K562 (cell line): Measurements from ENCODE around the gene ZC3H10. TPM values are rescaled to one million over a fixed set of nuclear protein-coding genes. Genes with fewer than 3 reads are reported as not detected.

Experiments
- BCOR ChIP-seq: fragments of 450-650 bp; IDR thresholded peaks from 2 replicates; pipeline ENCODE4 v1.6.1; 2016
- BHLHE40 ChIP-seq: IDR thresholded peaks from 2 replicates; pipeline ENCODE4 v1.6.1; 2011; ENCODE audit warnings: low read length, improper control_type of control experiment
- BRD9 ChIP-seq: fragments of 450-650 bp; IDR thresholded peaks from 2 replicates; pipeline ENCODE4 v1.6.1; 2018; ENCODE audit warnings: low read depth; ENCODE audit not compliant: partially characterized antibody
- CBX3 ChIP-seq, 2 experiments: IDR thresholded peaks; 1 replicate in 1 of 2; 2 replicates in 1 of 2; pipeline ENCODE4 v1.6.1; 2012; ENCODE audit warnings: inconsistent platforms in 2 of 2, low read length in 2 of 2, borderline replicate concordance in 1 of 2, control low read depth in 1 of 2
- CEBPZ ChIP-seq: fragments of 150-350 bp; IDR thresholded peaks from 2 replicates; pipeline ENCODE4 v1.6.1; 2014; ENCODE audit warnings: low read depth, mild to moderate bottlenecking, low read length, borderline replicate concordance
- ETS2 ChIP-seq: IDR thresholded peaks from 2 replicates; pipeline ENCODE4 v1.6.1; 2016; ENCODE audit warnings: borderline replicate concordance, missing genetic modification characterization, mild to moderate bottlenecking, moderate library complexity, missing compliant biosample characterization; ENCODE audit not compliant: poor library complexity, severe bottlenecking
- HDAC2 ChIP-seq: fragments of 450-650 bp; IDR thresholded peaks from 2 replicates; pipeline ENCODE4 v1.6.1; 2016; ENCODE audit warnings: mild to moderate bottlenecking
- HDAC3 ChIP-seq: fragments of 450-650 bp; IDR thresholded peaks from 2 replicates; pipeline ENCODE4 v1.6.1; 2018; ENCODE audit warnings: borderline replicate concordance, mild to moderate bottlenecking, moderate library complexity; ENCODE audit not compliant: partially characterized antibody
- HNRNPK ChIP-seq: fragments of 200-400 bp; formaldehyde crosslinking; IDR thresholded peaks from one replicate; pipeline ENCODE4 v1.6.1; 2018; ENCODE audit warnings: mild to moderate bottlenecking, low read depth, low read length; ENCODE audit not compliant: poor library complexity, severe bottlenecking
- MCM2 ChIP-seq: fragments of 450-650 bp; IDR thresholded peaks from 2 replicates; pipeline ENCODE4 v1.6.1; 2017; ENCODE audit warnings: low read depth, mild to moderate bottlenecking
- SETDB1 ChIP-seq: IDR thresholded peaks from one replicate; pipeline ENCODE4 v1.6.1; 2012; ENCODE audit warnings: low read length, control low read depth, inconsistent platforms
- SMAD4 ChIP-seq: fragments of 250-450 bp; sonication (Bioruptor Pico); conservative IDR thresholded peaks from 2 replicates; pipeline ENCODE4 v1.8.0; 2021; ENCODE audit warnings: inconsistent platforms, mild to moderate bottlenecking, moderate library complexity
- SP2 ChIP-seq: IDR thresholded peaks from 2 replicates; pipeline ENCODE4 v1.6.1; 2011; ENCODE audit warnings: mild to moderate bottlenecking, low read depth, low read length, moderate library complexity; ENCODE audit not compliant: poor library complexity, severe bottlenecking; ENCODE audit errors: extremely low read depth
- STAT6 ChIP-seq: sonication (generic); formaldehyde crosslinking; IDR thresholded peaks from 2 replicates; pipeline ENCODE4 v1.8.1; 2023; ENCODE audit warnings: mild to moderate bottlenecking, missing genetic modification reagents
- U2AF2 ChIP-seq: fragments of 200-400 bp; formaldehyde crosslinking; optimal IDR thresholded peaks from 2 replicates; pipeline ENCODE3; 2017; ENCODE audit warnings: low read depth, mild to moderate bottlenecking, low read length
- ZNF316 ChIP-seq: fragments of 450-650 bp; IDR thresholded peaks from 2 replicates; pipeline ENCODE4 v1.6.1; 2016
- ZNF431 ChIP-seq: sonication (generic); formaldehyde crosslinking; IDR thresholded peaks from 2 replicates; pipeline ENCODE4 v1.8.0; 2022; ENCODE audit warnings: mild to moderate bottlenecking, missing genetic modification reagents
- ZNF780A ChIP-seq: fragments of 250-450 bp; sonication (Bioruptor Pico); IDR thresholded peaks from 2 replicates; pipeline ENCODE4 v1.5.0; 2021; ENCODE audit warnings: mild to moderate bottlenecking
- polyA plus RNA-seq, 8 experiments: library from polyadenylated mRNA; depleted of rRNA in 4 of 8; stranded (reverse) in 5 of 8; unstranded in 3 of 8; fragments of >200 nt; fragmentation: Nextera tagmentation in 2 of 8; fragmentation: Illumina TruSeq in 1 of 8; extraction: Ambion mirVana in 2 of 8; extraction: Trizol in 1 of 8; gene quantifications; 2 replicates each; pipeline versions ENCODE4 v1.2.1 to v1.2.3, GENCODE V29; 2011 to 2014; ENCODE audit warnings: inconsistent platforms in 1 of 8, missing spikeins in 1 of 8
- total RNA-seq, 7 experiments: library from RNA; depleted of rRNA in 6 of 7; stranded (reverse); fragments of >200 nt in 6 of 7; fragmentation: Illumina TruSeq in 2 of 7; extraction: Trizol in 2 of 7; gene quantifications; 2 replicates each; pipeline versions ENCODE4 v1.2.1 to v1.2.3, GENCODE V29; 2011 to 2021; ENCODE audit warnings: low replicate concordance in 1 of 7

Gene ZC3H10
- total and polyA plus RNA-seq, 9 of the 15 experiments (the other 6 are each of a cell fraction or from before 2014, with no cell fraction given) = 0.31 to 4.1 (median 1.6) TPM

DNA sequence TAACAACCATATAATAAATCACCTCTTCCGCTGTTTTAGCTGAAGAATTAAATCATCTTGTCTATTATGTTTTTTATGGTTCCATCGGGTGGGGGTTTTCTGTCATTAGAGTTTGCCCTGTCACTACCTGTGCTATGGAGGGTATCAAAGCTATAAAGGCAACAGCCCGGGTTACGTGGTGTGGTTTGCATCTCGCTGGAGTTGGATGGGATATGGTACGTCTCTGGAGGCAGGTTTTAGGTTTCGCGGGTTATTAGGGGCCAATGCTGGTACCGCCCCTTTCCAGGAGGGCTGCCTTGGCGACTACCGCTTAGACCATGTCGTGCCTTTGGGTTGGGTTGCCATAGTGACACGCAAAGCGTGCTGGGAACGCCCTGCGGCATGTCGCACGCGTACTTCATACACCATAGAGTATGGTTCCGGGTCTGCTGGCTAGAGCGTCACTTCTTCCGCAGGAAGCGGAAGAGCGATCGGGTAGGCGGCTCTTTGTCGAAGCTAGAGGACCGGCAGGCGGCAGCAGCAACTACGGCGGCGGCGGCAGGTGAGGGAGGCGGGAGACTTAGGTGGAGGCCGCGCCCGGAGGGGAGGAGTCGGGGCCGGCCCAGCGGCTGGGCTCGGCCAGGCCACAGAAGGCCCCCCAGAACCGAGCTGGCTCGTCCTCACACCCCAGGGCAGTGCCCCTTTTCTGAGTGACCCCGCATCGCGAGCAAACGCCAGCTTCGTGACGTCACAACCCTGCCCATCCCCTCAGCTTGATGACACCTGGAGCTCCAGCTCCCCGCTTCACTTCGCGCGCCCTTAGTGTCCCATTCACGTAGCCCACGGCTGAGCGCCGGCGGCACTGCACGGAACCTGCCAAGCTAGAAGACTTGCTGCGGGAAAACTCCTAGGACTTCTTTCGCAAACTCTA is at the start of gene ZC3H10 (continued):
- TF ChIP-seq SMAD4 (peak; percentile 78; the same call in 1 of the 2 replicates), SETDB1 (peak; percentile 45), BHLHE40 (peak; percentile 93), ZNF431 (CRISPR knock-in tag) (peak; percentile 74; the same call in 1 of the 2 replicates), CEBPZ (0 out of 2 replicates have a peak, but pooled peaks have one; percentile 22), BCOR (no peak), BRD9 (peak; percentile 55), HDAC2 (no peak), HDAC3 (peak; percentile 64), HNRNPK (no peak), SP2 (peak; percentile 91), U2AF2 (no peak), CBX3 (IDR thresholded peaks at IDR 0.05; ENCODE audit: borderline replicate concordance in 1 of 2, low read length in 2 of 2) (no peak; a peak in 1 of 3 replicates), STAT6 (peak; percentile 65; the same call in 1 of the 2 replicates), MCM2 (no peak), ETS2 (no peak), ZNF316 (no peak), ZNF780A (CRISPR knock-in tag) (no peak)
